ENCODE results near the gene SYS1.
"Not testable (repeated sequence)": the region's sequence is repeated elsewhere in the genome, so short reads cannot be mapped to it uniquely, and the experiment has no call there.

Gene SYS1

DNA sequence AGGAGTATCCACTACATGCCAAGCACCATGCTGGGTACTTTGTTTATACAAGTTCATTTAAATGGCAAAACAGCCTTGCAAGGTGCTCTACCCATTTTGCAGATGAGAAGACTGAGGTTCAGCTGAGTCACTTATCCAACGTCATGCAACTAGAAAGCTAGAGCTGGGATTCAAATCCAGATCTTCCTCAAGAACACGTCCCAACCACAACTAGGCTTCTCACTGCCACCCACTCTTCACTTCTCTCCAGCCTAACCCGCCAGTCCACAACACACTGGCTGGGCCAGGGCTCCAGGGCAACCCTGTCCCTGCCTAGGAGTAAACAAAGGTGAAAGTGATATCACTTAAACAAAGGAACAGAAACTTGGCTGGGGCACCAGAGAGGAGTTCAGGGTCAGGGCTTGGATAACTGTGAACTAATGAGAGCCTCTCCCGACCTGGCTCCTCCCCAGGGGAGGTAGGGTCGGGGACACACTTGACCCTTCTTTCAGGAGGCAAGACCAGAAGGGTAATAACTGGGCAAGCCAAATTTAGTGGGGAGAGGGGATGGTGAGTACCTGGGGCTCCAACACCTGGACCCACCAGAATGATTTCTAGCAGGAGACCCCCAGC, 22.6 kb upstream of the SYS1 start:
- DNase-seq, result no peak

DNA sequence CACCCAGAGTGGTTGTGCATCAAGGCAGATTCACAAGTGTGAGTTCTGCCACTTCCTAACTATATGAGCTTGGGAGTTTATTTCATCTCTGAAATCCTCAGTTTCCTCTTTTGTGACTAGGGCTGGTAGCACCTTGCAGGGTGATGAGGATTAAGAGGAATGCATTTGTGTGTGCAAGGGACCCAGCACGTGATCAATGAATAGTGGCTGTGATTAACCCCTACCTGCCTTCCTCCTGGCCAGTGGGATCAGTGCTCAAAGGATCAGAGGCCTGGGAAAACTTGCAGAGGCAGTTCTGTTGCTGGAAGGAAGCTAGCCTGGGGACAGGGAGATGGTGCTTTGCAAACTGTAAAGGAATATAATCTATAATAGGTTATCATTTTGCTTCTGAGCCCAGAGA, 22.0 kb upstream of the SYS1 start:
- DNase-seq, result no peak

DNA sequence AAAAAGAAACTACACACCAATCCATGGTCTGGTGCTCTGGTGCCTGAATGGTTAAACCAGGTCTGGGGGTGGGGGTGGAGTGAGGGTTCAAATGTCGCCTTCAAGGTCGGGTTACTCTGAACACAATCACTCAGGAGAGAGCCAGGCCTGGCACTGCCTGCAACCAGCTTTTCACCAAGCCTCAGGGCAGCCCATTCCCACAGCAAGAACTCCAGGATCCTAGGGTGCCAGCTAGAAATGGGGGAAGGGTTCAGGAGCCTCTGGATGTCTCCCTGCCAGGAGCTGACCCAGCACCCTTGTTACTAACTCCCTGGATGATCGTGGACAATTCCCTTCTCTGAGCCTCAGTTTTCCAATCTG, 21.4 kb upstream of the SYS1 start:
- no peak for DNase-seq

DNA sequence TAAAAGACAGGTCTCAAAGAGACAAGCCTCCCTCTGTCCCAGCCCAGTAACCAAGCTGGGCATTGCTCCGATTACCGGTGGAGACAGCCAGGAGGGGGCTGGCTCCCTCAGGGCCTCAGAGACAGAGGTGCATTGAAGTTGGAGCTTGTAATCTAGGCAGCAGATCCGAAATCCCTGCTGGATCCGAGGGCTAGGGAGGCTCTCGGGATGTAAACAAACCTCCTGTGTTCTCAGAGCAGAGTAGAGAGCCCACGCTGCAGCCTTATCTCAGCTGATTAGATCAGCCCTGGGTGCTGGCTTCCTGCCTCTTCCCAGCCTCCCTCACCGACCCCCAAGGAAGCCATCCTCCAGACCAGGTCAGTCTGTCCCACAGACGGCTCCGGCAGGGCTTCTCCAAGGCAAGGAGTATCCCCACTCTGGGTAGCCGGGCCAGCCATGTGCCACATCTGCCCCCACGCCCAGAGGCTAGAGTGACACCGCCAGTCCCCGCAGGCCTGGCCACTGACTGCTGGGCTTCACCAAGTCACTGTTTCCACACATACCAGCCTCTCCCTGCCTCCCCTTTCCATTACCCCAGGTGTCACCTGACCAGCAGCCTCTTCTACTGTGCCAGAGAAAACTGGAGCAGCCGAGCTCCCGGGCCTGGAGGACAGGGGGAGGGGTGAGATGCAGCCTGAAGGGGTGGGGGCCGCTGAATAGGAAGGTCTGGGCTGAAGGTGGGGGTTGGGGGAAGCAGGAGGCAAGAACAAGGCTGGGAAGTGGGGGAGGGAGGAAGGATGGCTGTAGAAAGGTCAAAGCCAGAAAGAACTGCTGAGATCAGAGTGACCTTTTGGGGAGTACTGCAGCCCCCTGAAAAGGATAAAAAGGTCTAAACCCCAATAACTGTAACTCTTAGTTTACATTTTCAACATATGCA, 20.8 kb upstream of the SYS1 start:
- DNase-seq, result no peak

DNA sequence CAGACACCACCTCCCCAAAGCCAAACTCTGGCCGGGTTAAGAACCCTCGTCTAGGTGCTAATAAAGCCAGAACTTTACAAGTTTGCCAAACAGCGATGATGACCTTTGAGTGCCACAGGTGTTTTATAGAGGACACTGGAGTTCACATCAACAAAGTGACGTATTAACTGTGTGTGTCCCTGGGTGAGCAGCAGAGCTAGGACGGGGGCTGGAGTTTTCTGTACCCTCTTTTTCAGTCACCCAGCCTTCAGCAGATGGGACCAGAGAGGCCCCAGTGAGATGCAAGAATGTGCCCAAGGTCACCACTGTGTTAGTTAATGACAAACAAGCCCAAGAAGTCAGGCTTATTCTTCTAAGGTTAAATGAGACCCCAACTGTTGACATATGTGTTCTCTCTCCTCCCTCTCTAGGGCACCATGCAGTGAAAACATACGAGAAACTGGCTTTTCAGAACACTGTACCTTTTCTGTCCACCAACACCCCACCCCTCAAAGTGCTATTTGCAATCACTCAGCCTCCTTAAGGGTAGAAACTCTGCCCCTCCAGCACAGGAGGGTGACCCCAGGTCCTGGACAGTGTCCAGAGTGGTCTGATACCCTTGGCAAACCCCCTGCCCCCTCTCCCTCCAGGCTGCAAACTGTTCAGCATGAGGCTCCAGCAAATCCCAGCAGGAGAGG, 20.0 kb upstream of the SYS1 start:
- DNase-seq, result no peak

DNA sequence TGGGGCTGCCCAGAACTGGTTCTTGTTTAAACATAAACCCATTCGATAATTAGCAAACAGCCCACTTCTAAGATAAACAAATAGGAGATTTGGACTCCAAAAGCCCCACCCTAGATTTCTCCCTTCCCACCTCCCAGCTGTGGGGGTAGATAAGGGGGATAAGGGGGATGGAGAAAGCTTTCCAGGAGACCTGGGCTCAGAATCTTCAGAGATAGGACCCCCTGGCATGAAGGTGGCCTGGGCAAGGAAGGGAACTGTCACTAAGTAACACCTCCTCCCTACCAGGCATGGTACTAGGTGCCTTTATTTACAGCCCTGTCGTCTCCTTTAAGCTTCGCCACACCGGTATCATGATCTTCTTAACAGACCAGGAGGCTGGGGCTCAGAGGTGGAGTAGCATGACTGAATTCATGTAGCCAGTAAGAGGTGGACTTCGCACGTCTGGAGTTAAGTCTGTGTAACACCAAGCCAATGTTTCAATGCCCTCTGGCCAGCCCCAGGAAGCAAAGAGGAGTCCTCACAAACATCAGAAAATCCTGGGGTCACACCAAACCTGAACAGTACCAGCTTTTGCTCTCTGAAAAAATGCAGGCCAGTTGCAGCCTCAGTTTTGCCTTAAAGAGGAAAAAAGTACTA, 19.3 kb upstream of the SYS1 start:
- no peak for DNase-seq

DNA sequence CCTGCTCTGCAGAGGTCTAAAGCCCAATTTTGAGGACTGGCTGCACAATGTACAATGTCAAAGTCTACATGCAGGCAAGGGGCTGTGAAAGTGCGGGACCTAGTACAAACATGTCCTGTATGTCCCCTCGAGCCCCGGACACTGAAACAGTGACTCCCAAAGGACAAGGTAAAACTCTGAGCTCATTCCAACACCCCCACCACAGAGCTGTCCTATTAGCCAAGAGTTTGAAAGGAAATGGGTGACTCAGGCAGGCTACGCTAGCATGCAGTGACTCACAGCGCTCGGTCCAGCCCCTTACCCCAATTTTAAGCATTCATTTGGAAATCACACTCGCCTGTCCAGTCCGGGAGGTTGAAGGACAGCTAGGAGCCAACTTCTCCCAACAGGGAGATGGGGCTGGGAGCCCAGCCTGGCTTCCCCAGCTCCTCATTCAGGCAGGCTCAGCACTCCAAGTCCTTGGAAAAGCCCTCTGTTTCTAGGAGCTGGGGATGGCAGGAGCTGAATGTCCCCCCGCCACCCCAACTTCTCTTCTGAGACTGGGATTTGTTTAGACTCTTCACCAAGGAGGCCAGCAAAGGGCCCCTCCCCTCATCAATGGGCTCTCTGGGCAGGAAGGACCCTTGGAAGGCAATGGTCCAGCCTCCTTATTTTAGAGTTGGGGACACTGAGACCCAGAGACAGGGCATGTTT, 18.6 kb upstream of the SYS1 start:
- DNase-seq, result no peak

DNA sequence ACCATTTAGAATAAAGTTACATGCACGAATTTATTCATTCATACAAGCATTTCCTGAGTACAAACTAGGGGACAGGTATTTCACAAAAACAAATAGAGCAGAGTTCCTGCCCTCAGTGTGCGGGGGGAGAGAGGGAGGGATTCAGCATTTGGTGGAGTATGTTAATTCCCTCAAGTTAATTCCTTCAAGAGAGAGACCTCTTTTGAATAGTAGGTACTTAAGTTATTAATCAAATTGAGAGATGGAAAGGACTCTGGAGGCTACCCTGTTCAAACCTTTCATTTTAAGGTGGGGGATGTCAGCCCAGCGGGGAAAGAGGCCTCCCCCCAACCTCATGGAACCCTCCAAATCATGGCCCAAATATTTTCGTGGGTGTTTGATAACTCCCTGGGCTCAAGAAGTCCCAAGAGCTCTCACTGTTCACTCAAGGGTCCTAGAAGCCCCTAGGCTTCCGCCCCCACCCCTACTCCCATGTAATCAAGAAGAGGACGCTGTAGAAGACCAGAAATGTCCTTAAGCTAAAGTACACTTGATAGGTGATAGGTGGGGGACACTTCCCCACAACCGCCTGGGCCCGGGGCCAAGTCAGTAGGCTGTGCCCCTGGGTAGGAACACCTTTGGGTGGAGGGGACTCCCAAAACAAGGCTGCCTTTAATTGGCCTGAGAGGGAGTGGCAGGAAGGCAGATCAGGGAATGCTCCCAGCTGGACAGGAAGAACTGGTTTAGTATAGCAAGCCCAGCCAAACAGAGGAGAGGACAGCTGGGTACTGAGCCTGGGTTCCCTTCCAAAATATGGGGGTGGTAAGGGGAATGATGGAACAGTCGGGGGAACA, 17.6 kb upstream of the SYS1 start:
- no peak for DNase-seq

DNA sequence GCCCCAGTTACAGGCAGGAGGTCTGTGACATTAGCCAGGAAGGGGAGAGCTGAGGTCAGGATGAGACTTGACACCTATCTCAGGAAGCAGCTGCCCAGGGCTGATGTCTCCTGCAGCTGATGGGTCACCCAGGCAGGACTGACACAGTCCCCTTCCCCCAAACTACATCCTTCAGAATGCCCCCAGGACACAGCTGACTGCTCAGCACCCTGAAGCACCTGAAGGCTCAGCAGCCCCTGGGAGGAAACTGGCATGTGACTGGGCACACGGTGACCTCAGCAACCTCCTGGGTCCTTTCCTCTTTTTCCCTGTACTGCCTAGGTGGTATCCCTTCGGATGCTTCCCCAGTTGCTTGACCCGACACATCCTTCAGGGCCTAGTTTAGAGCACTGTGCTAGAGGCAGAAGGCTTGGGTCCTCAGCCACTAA, 16.7 kb upstream of the SYS1 start:
- no peak for DNase-seq

DNA sequence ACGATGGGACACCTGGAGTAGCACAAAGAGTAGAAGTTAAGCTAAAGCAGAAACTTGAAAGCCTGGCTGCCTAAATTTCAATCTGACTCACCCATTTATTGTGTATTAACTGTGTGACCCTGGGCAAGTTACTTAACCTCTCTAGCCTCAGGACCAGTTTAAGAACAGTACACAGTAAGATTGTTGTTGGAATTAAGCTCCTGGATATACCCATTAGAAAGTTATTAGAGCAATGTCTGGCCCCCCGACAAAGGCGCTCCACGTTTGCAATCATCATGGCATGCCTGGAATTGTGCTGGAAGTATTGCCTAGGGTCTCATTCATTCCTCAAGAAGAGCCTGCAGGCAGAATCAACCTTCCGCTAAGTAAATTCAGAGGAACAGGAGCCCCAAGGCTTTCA, 16.1 kb upstream of the SYS1 start:
- no peak for DNase-seq

DNA sequence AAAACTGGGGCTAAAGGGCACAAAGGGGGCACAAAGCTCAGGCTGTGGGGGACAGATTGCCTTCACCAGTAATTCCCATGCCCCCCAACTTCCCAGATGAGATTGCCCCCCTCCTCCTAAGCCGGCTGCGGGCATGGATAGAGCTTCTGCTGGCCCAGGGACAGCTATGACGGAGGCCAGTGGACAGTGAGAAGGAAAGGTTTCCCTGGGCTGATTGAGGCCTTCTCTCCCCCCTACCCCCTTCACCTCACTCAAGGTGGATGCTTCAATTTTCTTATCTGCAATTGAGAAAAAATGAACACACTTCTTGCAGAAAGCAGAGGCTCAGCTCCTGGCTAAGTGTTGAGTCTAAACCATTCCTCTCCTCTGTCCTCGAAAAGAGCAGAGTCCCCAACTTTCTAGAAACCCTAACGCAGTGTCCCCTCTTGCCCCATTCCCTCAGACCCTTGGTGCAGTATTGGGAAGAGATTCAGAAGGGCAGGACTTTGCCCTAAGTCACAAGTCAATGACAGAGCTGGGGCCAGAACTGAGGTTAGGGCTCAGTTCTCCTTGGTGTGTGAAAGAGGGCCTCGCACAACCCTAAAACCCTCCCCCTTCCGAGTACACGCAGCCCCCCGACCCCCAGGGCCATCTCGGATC, 15.5 kb upstream of the SYS1 start:
- no peak for DNase-seq

DNA sequence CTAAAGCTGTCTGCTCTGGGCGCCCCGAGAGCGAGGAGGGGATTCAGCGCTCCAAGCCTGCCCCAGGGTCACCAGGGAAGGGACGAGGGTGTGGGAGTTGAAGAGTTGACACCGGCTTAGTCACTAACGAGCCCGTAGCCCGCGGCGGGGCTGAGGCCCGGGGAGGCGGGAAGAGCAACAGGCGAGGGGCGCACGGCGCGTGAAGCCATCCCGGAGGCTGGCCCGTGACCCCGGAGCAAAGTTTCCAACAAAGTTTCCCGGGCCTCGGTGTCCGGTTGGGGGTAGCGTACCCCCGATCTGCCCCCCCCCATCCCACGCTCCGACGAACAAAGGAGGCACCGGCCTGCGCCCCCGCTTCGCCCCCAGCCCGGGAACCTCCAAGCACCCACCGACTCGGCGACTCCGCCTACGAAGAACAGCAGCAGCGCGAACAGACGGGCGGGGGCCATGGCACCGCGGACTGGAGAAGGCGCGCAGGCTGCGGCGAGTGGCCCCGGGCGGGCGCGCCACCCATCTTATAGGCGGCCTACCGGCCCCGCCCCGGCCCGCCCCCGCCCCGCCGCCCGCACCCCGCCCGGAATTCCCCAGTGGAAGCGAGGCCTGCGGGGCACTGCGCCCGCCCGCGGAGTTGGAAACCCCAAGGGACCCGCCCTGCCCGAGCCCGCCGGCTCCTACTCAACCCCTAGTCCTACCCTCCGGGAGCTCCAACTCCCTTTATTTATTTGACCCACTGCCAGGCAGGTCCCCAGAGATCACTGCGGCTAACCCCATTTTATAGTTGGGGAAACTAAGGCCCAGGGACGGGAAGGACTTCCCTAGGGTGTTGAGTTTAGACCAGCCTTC, 14.8 kb upstream of the SYS1 start, which contains the start of gene SDC4:
TSS of gene SDC4 (minus strand) at position 489 of the 843 bp plus-strand sequence. CDS start at position 449, 40 bp downstream.
- peak; percentile 77 for DNase-seq

DNA sequence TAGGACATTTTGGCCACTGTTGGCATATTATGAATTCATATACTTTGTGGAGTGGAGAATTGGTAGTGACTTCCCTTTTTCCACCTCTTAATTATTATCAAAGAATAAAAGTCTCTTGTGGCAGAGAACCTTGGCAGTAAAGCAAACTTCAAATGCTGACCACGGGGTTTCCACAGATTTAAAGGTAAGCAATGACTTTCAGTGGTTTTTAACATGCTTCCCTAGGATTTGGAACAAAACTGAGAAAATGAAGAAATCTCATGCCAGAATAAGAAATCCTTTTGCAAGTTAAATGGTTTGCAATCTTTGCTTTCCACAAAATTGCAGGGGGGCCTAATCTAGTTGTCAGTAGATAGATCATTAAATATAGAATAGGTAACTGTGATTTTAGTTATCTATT, 12.7 kb upstream of the SYS1 start:
- DNase-seq, result no peak

DNA sequence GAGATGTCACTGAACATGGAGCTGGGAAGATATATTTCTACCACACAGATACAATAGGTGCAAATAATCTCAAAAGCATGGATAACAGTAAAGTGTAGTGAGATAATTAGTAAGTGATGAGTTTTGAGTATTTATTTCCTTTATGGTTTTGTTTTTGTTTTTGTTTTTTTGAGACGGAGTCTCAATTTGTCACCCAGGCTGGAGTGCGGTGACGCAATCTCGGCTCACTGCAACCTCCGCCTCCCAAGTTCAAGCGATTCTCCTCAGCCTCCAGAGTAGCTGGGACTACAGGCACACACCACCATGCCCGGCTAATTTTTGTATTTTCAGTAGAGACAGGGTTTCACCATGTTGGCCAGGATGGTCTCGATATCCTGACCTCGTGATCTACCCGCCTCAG, 12.2 kb upstream of the SYS1 start:
- DNase-seq, result not testable (repeated sequence)

DNA sequence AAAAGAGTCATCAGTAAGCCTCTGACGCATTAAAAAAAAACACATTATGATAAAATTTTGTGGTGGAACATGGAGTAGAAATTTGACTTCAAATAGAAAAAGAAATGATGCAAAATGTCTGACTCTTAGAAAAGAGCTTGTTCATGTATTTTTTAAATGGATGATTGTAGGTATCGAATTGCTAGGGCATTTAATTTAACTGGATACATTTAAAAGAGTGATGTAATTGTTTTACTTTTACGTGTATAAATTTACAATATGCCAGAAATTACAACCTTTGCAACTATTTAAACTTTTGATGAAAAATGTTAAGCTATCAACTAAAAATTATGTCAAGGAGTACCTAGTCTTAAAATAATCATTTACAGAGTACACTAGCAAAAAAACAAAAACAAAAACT, 10.2 kb upstream of the SYS1 start:
- DNase-seq, result no peak

DNA sequence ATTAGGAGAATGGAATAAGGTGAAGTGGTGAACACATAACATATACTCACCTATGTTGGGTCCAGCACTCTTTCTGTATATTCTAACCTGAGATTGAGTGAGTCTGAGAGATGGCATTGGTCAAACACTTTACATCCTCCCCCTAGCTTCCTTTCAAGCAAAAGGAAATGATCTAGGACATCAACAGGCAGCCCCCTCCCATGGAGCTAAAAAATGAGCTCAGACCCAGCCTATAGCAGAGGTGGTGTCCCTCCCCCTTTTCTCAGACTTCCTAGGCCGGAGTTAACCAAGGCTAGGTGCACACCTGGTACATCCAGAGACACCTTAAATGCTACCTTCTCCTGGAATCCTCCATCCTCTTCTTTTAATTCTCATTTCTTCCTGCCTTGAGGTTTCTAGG, 9.2 kb upstream of the SYS1 start:
- no peak for DNase-seq

DNA sequence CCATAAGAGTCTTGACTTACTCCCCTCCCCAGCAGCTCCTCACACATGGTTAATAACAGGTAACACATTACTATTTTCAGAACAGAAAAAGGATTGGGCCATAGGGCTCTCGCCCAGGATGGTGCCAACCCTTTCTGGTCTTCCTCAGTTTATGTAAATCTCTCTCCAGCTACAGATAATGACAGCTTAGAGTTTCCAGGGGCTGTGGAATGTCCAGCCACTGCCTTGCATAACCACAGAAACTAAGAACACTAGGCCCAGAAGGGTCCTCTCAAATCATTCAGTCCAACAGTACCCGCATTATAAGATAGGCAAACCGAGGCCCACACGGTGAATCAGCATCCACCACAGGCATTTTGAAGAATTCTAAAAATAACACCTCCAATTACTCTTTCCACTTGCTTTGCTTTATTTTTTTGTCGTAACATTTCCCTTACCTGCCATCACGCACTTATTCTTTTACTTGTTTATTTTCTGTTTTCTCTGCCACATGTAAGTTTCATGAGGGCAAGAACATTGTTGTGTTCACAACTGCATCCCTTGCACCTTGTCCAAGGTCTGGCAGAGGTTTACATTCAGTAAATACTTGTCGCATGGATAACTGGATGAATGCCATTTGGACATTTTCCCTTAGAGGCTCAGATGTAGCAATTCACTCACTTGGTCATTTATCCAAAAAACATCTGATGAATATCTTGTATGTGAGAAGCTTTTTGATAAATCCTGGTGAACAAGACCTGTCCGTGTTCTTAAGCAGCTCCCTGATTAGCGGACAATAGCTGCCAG, 8.3 kb upstream of the SYS1 start:
- DNase-seq, result no peak

DNA sequence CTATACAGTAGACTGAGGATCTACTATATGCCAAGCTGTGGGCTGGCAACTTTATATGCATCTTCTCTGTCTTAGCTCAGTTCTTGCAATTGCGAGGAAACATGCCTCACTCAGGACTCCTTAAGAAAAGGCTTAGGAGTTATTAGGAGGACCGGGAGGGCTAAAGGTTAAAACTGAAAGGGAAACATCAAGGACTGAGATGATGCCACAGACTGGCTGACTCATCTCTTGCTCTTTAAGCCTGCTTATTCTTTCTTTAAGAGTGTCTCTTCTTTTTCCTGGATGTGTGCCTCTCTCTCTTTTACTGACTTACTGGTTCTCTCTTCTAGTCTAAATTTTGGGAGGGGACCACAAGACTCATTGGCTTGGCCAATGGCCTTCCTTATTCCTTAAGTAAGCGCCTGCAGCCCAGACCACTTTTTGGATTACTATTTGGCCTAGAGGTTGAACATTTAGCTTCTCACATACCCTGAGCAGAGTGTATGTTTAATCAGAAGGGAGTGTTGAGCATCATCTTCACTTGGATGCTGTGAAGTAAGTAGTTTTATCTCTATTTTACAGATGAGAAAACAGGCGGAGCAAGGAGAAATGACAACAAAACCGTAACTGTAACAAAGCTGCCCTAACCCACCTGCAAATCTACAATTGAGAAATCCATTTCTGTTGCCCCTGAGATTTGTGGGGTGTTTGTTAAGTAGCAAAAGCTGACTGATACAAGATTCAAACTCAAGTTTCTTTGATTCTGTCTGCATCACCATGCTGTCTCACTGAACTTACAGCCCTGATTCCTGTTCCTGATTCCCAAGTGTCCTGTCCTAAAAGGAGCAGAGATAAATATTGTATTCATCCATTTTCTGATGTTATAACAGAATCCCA, 7.5 kb upstream of the SYS1 start:
- DNase-seq, result no peak

Data from CD4-positive, alpha-beta T cell treated with Interleukin-12 subunit alpha and Interleukin-12 subunit beta, for 1 hour (primary cell).